ENCODE results near the gene IL27RA.

DNA sequence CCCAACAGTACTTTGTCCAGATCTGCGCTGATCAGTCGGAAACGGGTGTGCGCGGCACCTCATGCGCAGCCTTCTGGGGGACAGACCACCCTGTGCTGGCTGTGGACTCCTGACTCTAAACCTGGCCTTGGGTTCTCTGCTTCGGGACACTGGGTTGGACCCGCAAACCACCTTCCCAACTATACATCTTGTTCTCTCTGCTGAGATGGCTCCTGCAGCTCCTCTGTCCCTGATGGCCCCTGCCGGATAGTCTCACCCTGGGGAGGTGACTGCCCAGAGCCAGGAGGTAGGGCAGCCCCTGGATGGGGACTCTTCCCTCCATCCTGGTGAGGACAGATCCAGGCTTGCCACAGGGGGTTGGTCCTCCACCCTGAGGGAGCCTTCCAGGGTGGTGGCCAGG, 48.8 kb upstream of the IL27RA start:
- TF ChIP-seq, protein P1, sequence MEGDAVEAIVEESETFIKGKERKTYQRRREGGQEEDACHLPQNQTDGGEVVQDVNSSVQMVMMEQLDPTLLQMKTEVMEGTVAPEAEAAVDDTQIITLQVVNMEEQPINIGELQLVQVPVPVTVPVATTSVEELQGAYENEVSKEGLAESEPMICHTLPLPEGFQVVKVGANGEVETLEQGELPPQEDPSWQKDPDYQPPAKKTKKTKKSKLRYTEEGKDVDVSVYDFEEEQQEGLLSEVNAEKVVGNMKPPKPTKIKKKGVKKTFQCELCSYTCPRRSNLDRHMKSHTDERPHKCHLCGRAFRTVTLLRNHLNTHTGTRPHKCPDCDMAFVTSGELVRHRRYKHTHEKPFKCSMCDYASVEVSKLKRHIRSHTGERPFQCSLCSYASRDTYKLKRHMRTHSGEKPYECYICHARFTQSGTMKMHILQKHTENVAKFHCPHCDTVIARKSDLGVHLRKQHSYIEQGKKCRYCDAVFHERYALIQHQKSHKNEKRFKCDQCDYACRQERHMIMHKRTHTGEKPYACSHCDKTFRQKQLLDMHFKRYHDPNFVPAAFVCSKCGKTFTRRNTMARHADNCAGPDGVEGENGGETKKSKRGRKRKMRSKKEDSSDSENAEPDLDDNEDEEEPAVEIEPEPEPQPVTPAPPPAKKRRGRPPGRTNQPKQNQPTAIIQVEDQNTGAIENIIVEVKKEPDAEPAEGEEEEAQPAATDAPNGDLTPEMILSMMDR (IDR thresholded peaks at IDR 0.05; ENCODE audit: low read depth, low read length, missing input control): no peak
- TF ChIP-seq FOXA1 (IDR thresholded peaks at IDR 0.05): no peak
- no peak for TF ChIP-seq TAF1 (conservative IDR thresholded peaks at IDR 0.05)
- TF ChIP-seq JUND (IDR thresholded peaks at IDR 0.05): no peak
- TF ChIP-seq, protein P2, sequence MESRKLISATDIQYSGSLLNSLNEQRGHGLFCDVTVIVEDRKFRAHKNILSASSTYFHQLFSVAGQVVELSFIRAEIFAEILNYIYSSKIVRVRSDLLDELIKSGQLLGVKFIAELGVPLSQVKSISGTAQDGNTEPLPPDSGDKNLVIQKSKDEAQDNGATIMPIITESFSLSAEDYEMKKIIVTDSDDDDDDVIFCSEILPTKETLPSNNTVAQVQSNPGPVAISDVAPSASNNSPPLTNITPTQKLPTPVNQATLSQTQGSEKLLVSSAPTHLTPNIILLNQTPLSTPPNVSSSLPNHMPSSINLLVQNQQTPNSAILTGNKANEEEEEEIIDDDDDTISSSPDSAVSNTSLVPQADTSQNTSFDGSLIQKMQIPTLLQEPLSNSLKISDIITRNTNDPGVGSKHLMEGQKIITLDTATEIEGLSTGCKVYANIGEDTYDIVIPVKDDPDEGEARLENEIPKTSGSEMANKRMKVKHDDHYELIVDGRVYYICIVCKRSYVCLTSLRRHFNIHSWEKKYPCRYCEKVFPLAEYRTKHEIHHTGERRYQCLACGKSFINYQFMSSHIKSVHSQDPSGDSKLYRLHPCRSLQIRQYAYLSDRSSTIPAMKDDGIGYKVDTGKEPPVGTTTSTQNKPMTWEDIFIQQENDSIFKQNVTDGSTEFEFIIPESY (IDR thresholded peaks at IDR 0.05): no peak
- no peak for TF ChIP-seq SP1 (IDR thresholded peaks at IDR 0.05)
- TF ChIP-seq, protein P3, sequence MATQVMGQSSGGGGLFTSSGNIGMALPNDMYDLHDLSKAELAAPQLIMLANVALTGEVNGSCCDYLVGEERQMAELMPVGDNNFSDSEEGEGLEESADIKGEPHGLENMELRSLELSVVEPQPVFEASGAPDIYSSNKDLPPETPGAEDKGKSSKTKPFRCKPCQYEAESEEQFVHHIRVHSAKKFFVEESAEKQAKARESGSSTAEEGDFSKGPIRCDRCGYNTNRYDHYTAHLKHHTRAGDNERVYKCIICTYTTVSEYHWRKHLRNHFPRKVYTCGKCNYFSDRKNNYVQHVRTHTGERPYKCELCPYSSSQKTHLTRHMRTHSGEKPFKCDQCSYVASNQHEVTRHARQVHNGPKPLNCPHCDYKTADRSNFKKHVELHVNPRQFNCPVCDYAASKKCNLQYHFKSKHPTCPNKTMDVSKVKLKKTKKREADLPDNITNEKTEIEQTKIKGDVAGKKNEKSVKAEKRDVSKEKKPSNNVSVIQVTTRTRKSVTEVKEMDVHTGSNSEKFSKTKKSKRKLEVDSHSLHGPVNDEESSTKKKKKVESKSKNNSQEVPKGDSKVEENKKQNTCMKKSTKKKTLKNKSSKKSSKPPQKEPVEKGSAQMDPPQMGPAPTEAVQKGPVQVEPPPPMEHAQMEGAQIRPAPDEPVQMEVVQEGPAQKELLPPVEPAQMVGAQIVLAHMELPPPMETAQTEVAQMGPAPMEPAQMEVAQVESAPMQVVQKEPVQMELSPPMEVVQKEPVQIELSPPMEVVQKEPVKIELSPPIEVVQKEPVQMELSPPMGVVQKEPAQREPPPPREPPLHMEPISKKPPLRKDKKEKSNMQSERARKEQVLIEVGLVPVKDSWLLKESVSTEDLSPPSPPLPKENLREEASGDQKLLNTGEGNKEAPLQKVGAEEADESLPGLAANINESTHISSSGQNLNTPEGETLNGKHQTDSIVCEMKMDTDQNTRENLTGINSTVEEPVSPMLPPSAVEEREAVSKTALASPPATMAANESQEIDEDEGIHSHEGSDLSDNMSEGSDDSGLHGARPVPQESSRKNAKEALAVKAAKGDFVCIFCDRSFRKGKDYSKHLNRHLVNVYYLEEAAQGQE (IDR thresholded peaks at IDR 0.05): no peak
- no peak for TF ChIP-seq EGR1 (IDR thresholded peaks at IDR 0.05; ENCODE audit: low read depth in 2 of 2)
- TF ChIP-seq RXRA (IDR thresholded peaks at IDR 0.05): no peak
- no peak for TF ChIP-seq RAD21 (IDR thresholded peaks at IDR 0.05)
- TF ChIP-seq, protein P4, sequence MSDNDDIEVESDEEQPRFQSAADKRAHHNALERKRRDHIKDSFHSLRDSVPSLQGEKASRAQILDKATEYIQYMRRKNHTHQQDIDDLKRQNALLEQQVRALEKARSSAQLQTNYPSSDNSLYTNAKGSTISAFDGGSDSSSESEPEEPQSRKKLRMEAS (IDR thresholded peaks at IDR 0.05): no peak

Measured in liver (tissue), 3 donors.